MM.1S (cell line): ENCODE data around the gene RANBP9.

Source experiments
- DNase-seq: peaks from one replicate; pipeline ENCODE4 v3.0.0-alpha.2; 2015
- H2AFZ ChIP-seq: fragments of 300-600 bp; sonication (generic); 2 replicates; pipeline ENCODE4 v1.6.0; 2016; ENCODE audit warnings: antibody characterized with exemption, low read length
- H3F3A ChIP-seq: fragments of 300-600 bp; sonication (generic); 2 replicates; pipeline ENCODE4 v1.6.1; 2016; ENCODE audit warnings: mild to moderate bottlenecking, antibody characterized with exemption, low read length, moderate library complexity, mixed read lengths; ENCODE audit not compliant: insufficient read depth
- H3K27ac ChIP-seq: fragments of 300-600 bp; sonication (generic); 2 replicates; pipeline ENCODE4 v1.5.1; 2016; ENCODE audit warnings: mild to moderate bottlenecking, low read length
- H3K27me3 ChIP-seq: fragments of 300-600 bp; sonication (generic); replicated peaks from 2 replicates; pipeline ENCODE4 v1.6.0; 2016; ENCODE audit warnings: low read length; ENCODE audit not compliant: insufficient read depth
- H3K36me3 ChIP-seq: fragments of 300-600 bp; sonication (generic); replicated peaks from 2 replicates; pipeline ENCODE4 v1.6.1; 2016; ENCODE audit warnings: mild to moderate bottlenecking, low read length, mixed read lengths; ENCODE audit not compliant: insufficient read depth
- H3K4me1 ChIP-seq: fragments of 300-600 bp; sonication (generic); 2 replicates; pipeline ENCODE4 v1.6.1; 2016; ENCODE audit warnings: low read length, mixed read lengths
- H3K4me2 ChIP-seq: fragments of 300-600 bp; sonication (generic); 2 replicates; pipeline ENCODE4 v1.6.0; 2016; ENCODE audit warnings: low read depth, low read length
- H3K4me3 ChIP-seq: fragments of 300-600 bp; sonication (generic); 2 replicates; pipeline ENCODE4 v1.5.1; 2016; ENCODE audit warnings: low read length, mixed read lengths
- H3K79me2 ChIP-seq: fragments of 300-600 bp; sonication (generic); 2 replicates; pipeline ENCODE4 v1.6.1; 2016; ENCODE audit warnings: mixed run types, low read length, mixed read lengths
- H3K9ac ChIP-seq: fragments of 300-600 bp; sonication (generic); 2 replicates; pipeline ENCODE4 v1.6.1; 2016; ENCODE audit warnings: low read length, mixed read lengths
- H3K9me2 ChIP-seq: fragments of 300-600 bp; sonication (generic); replicated peaks from 2 replicates; pipeline ENCODE4 v1.6.1; 2016; ENCODE audit warnings: mild to moderate bottlenecking, low read length, mixed read lengths; ENCODE audit not compliant: insufficient read depth
- H3K9me3 ChIP-seq: fragments of 300-600 bp; sonication (generic); replicated peaks from 2 replicates; pipeline ENCODE4 v1.6.1; 2016; ENCODE audit warnings: mild to moderate bottlenecking, low read length, mixed read lengths; ENCODE audit not compliant: insufficient read depth
- H4K20me1 ChIP-seq: fragments of 300-600 bp; sonication (generic); 2 replicates; pipeline ENCODE4 v1.6.1; 2016; ENCODE audit warnings: mild to moderate bottlenecking, low read length, moderate library complexity, mixed read lengths; ENCODE audit not compliant: insufficient read depth
- EZH2 ChIP-seq: fragments of 300-600 bp; sonication (generic); optimal IDR thresholded peaks from 2 replicates; pipeline ENCODE3; 2017; ENCODE audit warnings: low read depth, mild to moderate bottlenecking, antibody characterized with exemption, low read length, mixed read lengths
- EZH2phosphoT487 ChIP-seq: fragments of 300-600 bp; sonication (generic); IDR thresholded peaks from 2 replicates; pipeline ENCODE4 v1.6.1; 2018; ENCODE audit warnings: antibody characterized with exemption, low read length
- TF ChIP-seq, protein P1 (sequence below): fragments of 300-600 bp; sonication (generic); IDR thresholded peaks from 2 replicates; pipeline ENCODE4 v1.5.1; 2016; ENCODE audit warnings: antibody characterized with exemption, low read length, mixed read lengths

Gene RANBP9

DNA sequence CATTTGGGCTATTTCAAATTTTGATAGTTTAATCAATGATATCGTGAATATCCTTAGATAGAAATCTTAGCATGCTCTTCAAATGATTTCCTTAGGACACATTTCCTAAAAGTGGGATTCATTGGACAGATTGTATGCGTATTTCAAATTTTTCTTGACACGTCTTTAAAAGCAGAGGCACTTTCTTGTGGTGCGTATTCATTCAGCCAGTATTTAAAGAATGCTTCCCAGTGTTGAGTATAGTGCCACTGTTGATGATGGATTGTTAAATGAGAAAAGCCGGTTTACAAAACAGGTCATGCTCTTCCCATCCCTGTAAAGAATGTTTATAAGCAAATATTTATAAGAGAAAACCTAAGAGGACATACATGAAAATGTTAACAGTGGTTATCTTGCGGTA lies 111.6 kb downstream of the RANBP9 start:
- H3K79me2 ChIP-seq, result no peaks in the 10 kb centered on the region
- no peak for TF ChIP-seq EZH2
- no peak for TF ChIP-seq EZH2phosphoT487
- TF ChIP-seq, protein P1, sequence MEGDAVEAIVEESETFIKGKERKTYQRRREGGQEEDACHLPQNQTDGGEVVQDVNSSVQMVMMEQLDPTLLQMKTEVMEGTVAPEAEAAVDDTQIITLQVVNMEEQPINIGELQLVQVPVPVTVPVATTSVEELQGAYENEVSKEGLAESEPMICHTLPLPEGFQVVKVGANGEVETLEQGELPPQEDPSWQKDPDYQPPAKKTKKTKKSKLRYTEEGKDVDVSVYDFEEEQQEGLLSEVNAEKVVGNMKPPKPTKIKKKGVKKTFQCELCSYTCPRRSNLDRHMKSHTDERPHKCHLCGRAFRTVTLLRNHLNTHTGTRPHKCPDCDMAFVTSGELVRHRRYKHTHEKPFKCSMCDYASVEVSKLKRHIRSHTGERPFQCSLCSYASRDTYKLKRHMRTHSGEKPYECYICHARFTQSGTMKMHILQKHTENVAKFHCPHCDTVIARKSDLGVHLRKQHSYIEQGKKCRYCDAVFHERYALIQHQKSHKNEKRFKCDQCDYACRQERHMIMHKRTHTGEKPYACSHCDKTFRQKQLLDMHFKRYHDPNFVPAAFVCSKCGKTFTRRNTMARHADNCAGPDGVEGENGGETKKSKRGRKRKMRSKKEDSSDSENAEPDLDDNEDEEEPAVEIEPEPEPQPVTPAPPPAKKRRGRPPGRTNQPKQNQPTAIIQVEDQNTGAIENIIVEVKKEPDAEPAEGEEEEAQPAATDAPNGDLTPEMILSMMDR, result no peak
- H3K4me2 ChIP-seq, result no peak overlapping the region
- no peaks in the 10 kb centered on the region for H4K20me1 ChIP-seq
- no peaks in the 10 kb centered on the region for H3K9me3 ChIP-seq
- no peak overlapping the region for H2AFZ ChIP-seq
- no peaks in the 10 kb centered on the region for H3K4me1 ChIP-seq
- DNase-seq, result no peak
- no peaks in the 10 kb centered on the region for H3K27me3 ChIP-seq
- no peak overlapping the region for H3K27ac ChIP-seq
- H3K36me3 ChIP-seq, result no peaks in the 10 kb centered on the region
- no peaks in the 10 kb centered on the region for H3K9me2 ChIP-seq
- H3K4me3 ChIP-seq, result no peak overlapping the region
- no peaks in the 10 kb centered on the region for H3F3A ChIP-seq
- no peak overlapping the region for H3K9ac ChIP-seq

DNA sequence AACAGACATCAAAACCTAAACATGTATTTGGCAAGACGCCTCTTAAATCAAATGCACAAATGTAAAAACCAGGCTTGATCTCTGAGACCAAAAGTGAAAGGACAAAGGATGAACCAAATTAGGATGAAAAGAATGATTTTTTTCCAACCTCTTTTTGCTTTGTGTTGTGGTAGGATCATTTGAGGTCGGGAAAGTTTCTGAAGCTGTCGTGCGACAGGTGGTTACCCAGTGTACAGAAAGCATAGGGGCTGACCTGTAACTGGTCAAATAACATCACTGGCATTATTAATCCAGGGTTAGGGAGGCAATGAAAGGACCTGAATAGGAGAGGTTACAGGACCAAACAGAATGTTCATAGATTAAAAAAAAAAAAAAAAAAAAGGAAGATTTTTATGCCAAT lies 114.6 kb downstream of the RANBP9 start:
- Histone ChIP-seq H3K36me3 (no peaks in the 10 kb centered on the region), H3K9ac (no peak overlapping the region), H4K20me1 (no peaks in the 10 kb centered on the region), H3K9me3 (no peaks in the 10 kb centered on the region), H3K79me2 (no peaks in the 10 kb centered on the region), H3K27ac (no peak overlapping the region), H3K4me2 (no peak overlapping the region), H3F3A (no peaks in the 10 kb centered on the region), H3K4me1 (no peaks in the 10 kb centered on the region), H3K27me3 (no peaks in the 10 kb centered on the region), H3K4me3 (no peak overlapping the region), H3K9me2 (no peaks in the 10 kb centered on the region), H2AFZ (no peak overlapping the region)
- TF ChIP-seq, protein P1, result no peak
- TF ChIP-seq EZH2phosphoT487, result no peak
- TF ChIP-seq EZH2, result no peak
- no peak for DNase-seq

DNA sequence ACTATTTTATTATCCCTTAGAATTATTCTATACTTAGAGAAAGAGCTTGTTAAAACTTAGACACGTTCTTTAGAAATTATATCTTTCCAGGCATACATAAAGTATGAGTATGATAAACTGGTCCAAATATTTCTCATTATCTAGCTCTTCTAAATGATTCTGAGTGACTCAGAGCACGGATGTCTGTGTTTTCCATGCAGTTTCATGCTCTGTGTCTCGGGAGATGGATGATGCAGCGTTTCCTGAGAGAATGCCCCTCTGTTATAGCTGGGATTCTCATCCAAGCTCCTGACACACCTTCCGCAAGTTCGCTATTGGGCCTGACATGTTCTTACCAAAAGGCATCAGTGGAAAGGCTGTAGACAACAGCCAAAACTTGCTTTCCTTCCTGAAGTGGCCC lies 117.9 kb downstream of the RANBP9 start:
- no peaks in the 10 kb centered on the region for H3K36me3 ChIP-seq
- H3K9me3 ChIP-seq, result no peaks in the 10 kb centered on the region
- no peaks in the 10 kb centered on the region for H3F3A ChIP-seq
- H3K27ac ChIP-seq, result no peak overlapping the region
- no peak overlapping the region for H3K4me3 ChIP-seq
- H2AFZ ChIP-seq, result no peak overlapping the region
- no peak for DNase-seq
- TF ChIP-seq EZH2 (no peak), EZH2phosphoT487 (no peak)
- TF ChIP-seq, protein P1, result no peak
- no peak overlapping the region for H3K9ac ChIP-seq
- no peaks in the 10 kb centered on the region for H3K9me2 ChIP-seq
- no peaks in the 10 kb centered on the region for H3K79me2 ChIP-seq
- no peaks in the 10 kb centered on the region for H3K27me3 ChIP-seq
- H4K20me1 ChIP-seq, result no peaks in the 10 kb centered on the region
- no peaks in the 10 kb centered on the region for H3K4me1 ChIP-seq
- H3K4me2 ChIP-seq, result no peak overlapping the region
